AG08396 (cell line): Measurements from ENCODE around the gene CTXND1.
"Not testable (repeated sequence)": the region's sequence is repeated elsewhere in the genome, so short reads cannot be mapped to it uniquely, and the experiment has no call there.

Experiments
- DNase-seq: peaks from one replicate; pipeline ENCODE4 v3.0.0; 2012; ENCODE audit warnings: low spot score, mixed read lengths

CTXND1 gene

DNA sequence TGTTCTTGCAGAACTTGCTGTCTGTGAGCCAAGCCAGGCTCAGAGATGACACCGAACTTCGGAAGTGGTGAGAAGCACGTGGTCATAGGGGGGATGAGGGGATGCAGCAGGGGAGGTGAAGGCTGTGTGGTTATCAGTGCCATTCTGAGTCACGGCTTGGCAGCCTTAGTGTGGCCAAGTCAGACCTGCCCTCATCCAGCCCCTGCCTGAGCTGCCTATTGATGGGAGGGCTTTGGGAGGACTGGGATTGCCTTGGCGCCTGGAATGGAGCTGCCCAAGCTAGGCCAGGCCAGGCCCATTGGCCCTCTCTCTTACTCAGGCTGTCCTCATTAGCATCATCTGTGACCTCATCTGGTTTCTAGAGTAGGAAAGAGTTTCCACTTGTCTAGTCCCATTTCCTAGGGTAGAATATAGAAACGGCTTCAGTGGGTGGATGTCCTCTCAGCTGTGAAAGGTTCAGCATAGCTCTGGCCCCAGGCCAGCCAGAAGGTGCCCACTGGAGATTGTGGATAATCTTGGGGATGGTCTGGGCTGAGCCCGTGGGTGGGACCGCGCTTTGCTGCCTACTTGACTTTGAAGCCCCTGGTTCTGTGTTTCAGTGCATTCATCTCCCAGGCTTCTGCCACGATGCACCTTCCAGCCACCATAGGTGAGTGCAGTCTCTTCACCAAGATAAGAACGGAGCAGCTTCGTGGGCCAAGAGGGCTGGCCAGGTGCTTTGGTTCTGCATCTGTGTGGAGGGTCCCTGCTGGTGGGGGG, 92.0 kb downstream of the CTXND1 start:
- no peak for DNase-seq

DNA sequence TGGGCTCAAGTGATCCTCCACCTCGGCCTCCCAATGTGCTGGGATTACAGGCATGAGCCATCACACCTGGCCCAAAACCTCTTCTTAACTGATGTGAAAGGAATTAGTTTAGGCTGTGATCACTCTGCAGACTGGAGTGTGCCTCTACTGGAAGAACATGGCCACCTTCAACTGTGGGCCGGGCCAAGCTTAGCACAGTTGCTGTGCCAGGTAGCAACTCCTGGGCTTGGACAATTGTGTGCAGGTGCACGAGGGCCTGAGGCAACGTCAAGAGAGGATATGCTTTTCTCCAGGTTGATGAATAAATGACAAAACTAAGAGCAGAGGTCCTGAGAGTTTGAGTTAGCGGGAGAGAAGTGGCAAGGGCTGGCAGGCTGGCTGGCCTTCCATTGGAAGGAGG, 92.7 kb downstream of the CTXND1 start:
- DNase-seq, result no peak

DNA sequence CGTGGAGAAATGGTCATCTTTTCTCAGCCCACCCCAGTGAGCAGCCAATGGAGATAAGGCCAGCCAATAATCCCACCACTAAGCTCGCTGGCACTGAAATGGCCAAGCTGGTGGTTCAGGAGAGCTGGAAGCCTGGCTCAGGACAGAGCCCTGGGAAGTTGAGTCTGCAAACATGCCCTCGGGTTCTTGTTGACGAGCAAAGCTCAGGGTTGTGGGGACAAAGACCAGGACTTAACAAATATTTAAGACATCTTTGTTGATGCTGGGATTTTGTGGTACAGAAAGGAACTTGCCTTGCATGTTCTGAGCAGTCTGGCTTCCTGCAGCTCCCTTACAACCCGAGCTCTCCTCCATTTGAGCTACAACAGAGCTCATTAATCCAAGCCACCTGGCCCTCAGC, 94.8 kb downstream of the CTXND1 start:
- no peak for DNase-seq

DNA sequence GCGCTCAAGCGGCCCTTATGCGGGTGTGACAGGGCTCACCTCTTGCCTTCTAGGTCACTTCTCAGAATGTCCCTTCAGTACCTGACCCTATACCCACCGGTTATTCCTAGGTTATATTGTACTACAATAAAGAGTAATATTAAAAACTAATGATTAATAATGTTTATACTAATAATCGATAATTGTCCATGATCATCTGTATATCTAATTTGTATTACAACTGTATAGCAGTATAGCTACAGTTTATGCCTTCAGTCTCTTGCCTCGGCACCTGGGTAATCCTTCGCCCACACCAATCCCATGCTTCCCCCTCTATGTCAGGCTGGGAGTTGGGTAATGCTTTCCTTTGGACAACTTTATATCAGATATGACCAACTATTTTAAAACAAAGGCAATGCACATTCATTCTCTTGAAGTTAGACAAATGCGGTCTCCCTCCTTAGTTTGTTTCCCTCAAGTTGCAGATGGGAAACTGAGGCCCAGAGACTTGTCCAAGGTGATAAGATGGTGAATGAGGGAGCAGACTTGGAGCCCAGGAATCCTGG, 95.8 kb downstream of the CTXND1 start:
- no peak for DNase-seq

DNA sequence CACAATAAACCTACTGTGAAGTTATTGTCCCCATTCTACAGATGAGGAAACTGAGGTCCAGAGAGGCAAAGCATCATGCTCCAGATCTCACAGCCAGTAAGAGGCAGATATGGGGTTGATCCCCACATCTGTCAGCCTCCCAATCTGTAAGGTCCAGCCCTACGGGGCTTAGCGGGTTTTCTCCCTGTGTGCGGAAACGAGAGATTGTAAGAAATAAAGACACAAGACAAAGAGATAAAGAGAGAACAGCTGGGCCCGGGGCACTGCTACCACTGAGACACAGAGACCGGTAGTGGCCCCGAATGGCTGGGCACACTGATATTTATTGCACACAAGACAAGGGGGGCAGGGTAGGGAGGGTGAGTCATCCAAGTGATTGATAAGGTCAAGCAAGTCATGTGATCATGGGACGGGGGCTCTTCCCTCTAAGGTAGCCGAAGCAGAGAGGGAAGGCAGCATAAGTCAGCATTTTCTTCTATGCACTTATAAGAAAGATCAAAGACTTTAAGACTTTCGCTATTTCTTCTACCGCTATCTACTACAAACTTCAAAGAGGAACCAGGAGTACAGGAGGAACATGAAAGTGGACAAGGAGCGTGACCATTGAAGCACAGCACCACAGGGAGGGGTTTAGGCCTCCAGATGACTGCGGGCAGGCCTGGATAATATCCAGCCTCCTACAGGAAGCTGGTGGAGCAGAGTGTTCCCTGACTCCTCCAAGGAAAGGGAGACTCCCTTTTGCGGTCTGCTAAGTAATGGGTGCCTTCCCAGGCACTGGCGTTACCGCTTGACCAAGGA, 96.4 kb downstream of the CTXND1 start:
- not testable (repeated sequence) for DNase-seq

DNA sequence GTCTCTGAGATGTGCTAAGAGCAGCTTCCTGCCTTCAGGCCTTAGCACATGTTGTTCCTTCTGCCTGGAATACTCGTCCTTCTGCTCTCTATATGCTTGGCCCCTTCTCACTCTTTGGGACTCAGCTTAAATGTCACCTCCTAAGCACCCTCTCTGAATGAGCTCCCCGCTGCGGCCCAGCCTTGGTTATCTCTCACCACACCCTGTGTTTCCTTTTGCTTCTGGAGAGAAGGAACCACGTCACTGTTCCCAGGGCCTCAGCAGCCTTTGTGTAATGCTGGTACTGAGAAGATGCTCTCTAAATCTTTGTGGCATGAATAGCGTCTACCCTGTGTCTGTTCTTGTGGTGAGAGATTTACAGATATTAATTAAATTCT, 97.0 kb downstream of the CTXND1 start:
- no peak for DNase-seq

DNA sequence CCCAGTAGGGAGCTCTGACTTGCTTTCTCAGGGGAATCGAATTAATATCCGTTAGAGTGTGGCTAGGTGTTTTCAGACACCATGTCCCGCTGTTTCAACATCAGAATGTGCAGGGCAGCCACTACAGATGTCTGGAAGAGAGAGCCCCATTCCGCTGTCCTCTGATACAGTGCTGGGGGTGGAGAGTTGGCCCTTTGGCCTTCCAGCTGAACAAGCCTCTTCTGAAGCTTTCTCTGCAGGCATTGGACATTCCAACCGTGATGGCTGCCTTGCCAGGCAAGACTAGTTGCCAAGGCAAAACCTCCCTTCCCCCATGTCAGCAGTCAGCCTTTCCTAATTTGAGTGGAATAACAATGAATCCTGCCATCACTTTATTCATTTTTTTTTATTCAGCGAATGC, 97.7 kb downstream of the CTXND1 start:
- DNase-seq, result peak; percentile 17

DNA sequence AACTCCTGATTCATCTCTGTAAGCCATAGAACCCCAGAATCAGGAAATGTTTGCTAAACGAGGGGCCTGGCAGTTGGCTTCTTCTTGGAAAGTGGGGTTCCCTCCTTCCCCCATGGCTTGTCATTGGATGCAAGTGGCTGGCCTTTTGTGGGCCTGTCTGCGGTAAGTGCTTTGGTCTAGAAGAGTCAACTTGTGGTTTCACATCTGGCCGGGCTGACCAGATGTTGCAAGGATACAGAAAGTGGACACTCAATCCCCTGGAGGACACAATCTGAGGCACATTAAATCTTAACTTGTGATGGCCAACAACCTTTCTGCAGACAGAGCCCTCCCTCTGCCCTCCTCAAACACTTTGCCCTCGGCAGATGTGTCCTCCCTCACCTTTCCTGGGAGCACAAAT, 98.1 kb downstream of the CTXND1 start:
- peak; percentile 21 for DNase-seq

DNA sequence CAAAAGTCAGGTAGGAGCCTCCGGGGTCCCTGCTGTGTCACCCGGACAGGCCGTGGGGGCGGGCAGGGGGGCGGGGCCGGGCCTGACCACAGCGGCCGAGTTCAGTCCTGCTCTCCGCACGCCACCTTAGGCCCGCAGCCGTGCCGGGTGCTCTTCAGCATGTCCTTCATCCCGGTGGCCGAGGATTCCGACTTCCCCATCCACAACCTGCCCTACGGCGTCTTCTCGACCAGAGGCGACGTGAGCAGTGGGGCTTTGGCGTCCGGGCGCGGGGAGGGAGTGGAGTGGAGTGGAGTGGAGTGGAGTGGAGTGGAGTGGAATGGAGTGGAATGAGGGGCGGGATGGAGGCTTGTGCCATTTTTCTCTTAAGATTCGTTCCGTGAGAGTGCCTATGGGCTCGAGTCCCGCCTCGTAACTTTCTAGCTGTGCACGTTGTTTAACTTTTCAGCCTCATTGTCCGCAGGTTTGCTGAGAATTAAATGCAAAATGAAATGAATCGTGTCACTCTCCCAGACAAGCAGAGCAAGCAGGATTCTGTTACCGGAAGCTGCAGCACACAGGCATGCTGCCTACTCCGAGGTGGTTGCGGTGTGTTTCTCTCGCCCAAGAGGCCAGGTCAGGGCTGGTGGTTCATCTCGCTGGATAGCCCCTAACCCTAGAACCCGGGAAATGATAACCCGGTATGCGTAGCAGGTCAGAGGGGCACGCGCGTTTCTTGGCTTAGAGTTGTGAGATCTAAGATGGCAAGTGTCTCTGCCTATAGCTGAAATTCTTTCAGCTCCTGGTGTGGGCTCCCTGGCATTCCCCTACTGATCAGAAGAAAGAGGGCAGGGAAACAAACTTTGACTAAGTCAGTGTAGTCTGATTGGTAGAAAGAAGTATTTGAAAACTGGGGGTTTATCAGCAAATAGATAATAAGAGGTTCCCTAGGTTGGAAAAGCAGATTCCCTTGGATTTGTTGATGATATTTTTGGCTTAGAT, 98.8 kb downstream of the CTXND1 start, which contains the start of gene FAH:
TSS of gene FAH (plus strand) at position 104 of the 981 bp plus-strand sequence. CDS start at position 160, 56 bp downstream.
- peak; percentile 36 for DNase-seq

DNA sequence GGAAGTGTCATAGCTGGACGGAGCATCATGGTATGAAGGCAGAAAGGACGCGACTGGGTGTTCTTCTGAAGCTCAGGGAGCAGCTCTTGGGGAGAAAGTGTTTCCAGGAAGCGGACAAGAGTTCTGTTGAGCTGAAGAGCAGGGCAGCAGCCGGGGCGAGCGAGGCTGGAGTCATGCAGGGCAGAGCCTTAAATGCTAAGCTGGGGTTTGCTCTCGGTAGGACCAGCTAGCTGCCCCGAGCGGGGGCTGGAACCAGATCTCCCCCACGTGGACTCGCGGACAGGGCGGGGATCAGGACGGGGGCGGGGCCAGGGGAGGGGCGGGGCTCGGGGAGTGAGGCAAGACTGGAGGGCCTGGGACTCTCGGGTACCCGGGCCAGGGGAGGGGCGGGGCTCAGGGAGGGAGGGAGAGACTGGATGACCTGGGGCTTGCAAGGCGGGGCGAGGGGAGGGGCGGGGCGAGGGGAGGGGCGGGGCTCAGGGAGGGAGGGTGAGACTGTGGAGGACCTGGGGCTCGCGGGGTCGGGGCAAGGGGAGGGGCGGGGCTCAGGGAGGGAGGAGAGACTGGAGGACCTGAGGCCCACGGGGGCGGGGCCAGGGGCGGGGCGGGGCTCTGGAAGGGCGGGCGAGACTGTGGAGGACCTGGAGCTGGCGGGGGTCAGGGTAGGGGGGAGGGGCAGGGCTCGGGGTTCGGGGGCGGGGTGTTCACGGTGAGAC, 99.7 kb downstream of the CTXND1 start:
- peak; percentile 96 for DNase-seq

DNA sequence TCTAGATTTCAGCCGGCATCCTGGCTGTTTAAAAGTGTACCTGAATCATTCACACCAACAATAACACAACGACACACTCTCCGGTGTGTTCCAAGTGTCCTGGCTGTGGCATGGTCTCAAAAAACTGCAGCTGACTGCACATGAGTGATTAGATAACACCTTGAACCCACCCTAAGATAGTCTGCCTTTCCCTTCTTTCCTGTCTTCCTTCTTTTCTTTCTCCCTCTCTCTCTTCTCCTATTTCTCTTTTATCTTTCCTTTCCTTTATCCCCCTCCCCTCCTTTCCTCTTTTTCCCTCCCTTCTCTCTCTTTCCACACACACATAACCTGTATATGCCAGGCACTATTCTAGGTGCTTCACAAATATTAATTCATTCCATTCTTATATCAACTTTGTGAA, 100.4 kb downstream of the CTXND1 start:
- DNase-seq, result no peak

DNA sequence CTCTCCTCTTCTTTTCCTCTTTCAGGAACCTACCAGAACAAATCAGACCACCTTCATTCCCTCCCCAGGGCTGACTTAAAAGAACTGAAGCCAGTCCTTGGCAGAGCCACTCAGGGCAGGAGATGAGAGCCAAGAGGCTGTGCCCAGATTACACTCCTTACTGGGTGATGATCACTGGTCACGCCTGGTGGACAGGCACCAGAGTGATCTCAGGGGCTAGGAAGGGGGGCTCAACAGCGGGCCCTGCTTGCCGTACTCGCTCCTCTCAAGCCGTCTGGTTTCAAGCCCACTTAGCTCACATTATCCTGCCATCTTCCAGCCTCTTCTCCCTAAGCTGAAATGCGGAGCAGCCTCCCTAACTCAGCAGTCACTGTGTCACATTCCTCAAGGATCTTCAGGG, 100.9 kb downstream of the CTXND1 start:
- DNase-seq, result no peak
